GM12878 (cell line): ENCODE results near the gene AANAT. TPM values are rescaled to one million over a fixed set of nuclear protein-coding genes. Genes with fewer than 3 reads are reported as not detected.

Experiments used
- BACH1 ChIP-seq: fragments of 450-650 bp; IDR thresholded peaks from 2 replicates; pipeline ENCODE4 v1.6.1; 2017; ENCODE audit warnings: mild to moderate bottlenecking, borderline replicate concordance
- BMI1 ChIP-seq: fragments of 450-650 bp; IDR thresholded peaks from 2 replicates; pipeline ENCODE4 v1.6.1; 2016; ENCODE audit warnings: mild to moderate bottlenecking, moderate library complexity, borderline replicate concordance
- CBX5 ChIP-seq: sonication (generic); IDR thresholded peaks from 2 replicates; pipeline ENCODE4 v1.6.1; 2016; ENCODE audit warnings: low read depth, moderate library complexity, mild to moderate bottlenecking, inconsistent platforms
- CHD2 ChIP-seq: IDR thresholded peaks from 2 replicates; pipeline ENCODE4 v1.6.1; 2011; ENCODE audit warnings: low read depth, low read length, improper control_type of control experiment, borderline replicate concordance
- CHD4 ChIP-seq: fragments of 200-600 bp; sonication (generic); IDR thresholded peaks from 2 replicates; pipeline ENCODE4 v1.6.1; 2016; ENCODE audit warnings: mild to moderate bottlenecking
- CREM ChIP-seq: IDR thresholded peaks from 2 replicates; pipeline ENCODE4 v1.6.1; 2014; ENCODE audit warnings: antibody characterized with exemption, low read depth
- HDGF ChIP-seq: fragments of 450-650 bp; IDR thresholded peaks from 2 replicates; pipeline ENCODE4 v1.6.1; 2016; ENCODE audit warnings: antibody characterized with exemption
- KLF5 ChIP-seq: fragments of 450-650 bp; IDR thresholded peaks from 2 replicates; pipeline ENCODE4 v1.6.1; 2014; ENCODE audit warnings: mild to moderate bottlenecking; ENCODE audit not compliant: partially characterized antibody
- MEF2B ChIP-seq: fragments of 450-650 bp; IDR thresholded peaks from 2 replicates; pipeline ENCODE4 v1.6.1; 2018; ENCODE audit warnings: mild to moderate bottlenecking, moderate library complexity; ENCODE audit not compliant: partially characterized antibody, poor library complexity, severe bottlenecking
- NFIC ChIP-seq: IDR thresholded peaks from 2 replicates; pipeline ENCODE4 v1.6.1; 2012; ENCODE audit warnings: low read depth, mild to moderate bottlenecking, inconsistent platforms, low read length, moderate library complexity
- NFXL1 ChIP-seq: fragments of 450-650 bp; IDR thresholded peaks from 2 replicates; pipeline ENCODE4 v1.6.1; 2017; ENCODE audit warnings: antibody characterized with exemption, mild to moderate bottlenecking, borderline replicate concordance
- POLR2A ChIP-seq: IDR thresholded peaks from 2 replicates; pipeline ENCODE4 v1.6.1; 2011; ENCODE audit warnings: low read depth, mild to moderate bottlenecking, low read length
- POLR2AphosphoS5 ChIP-seq: IDR thresholded peaks from 2 replicates; pipeline ENCODE4 v1.6.1; 2011; ENCODE audit warnings: mild to moderate bottlenecking, low read length, inconsistent platforms
- RAD21 ChIP-seq: IDR thresholded peaks from 2 replicates; pipeline ENCODE4 v1.6.1; 2011; ENCODE audit warnings: mild to moderate bottlenecking, low read depth, low read length, moderate library complexity; ENCODE audit not compliant: insufficient read depth
- RB1 ChIP-seq: fragments of 450-650 bp; formaldehyde crosslinking; IDR thresholded peaks from 2 replicates; pipeline ENCODE4 v1.6.1; 2017; ENCODE audit warnings: mild to moderate bottlenecking, borderline replicate concordance
- RELB ChIP-seq: fragments of 450-650 bp; IDR thresholded peaks from 2 replicates; pipeline ENCODE4 v1.6.1; 2017; ENCODE audit warnings: low read depth, mild to moderate bottlenecking, moderate library complexity
- ZBTB40 ChIP-seq: fragments of 450-650 bp; IDR thresholded peaks from 2 replicates; pipeline ENCODE4 v1.6.1; 2016; ENCODE audit warnings: mild to moderate bottlenecking, moderate library complexity, borderline replicate concordance
- ZNF207 ChIP-seq: fragments of 450-650 bp; IDR thresholded peaks from 2 replicates; pipeline ENCODE4 v1.6.1; 2014; ENCODE audit warnings: antibody characterized with exemption, mild to moderate bottlenecking, borderline replicate concordance
- ZNF592 ChIP-seq: fragments of 450-650 bp; IDR thresholded peaks from 2 replicates; pipeline ENCODE4 v1.6.1; 2017; ENCODE audit warnings: mild to moderate bottlenecking, moderate library complexity
- polyA plus RNA-seq, 11 experiments: library from polyadenylated mRNA; depleted of rRNA in 4 of 11; unstranded in 6 of 11; stranded (reverse) in 5 of 11; fragments of >200 nt; fragmentation: Nextera tagmentation in 4 of 11; fragmentation: Illumina TruSeq in 1 of 11; extraction: Ambion mirVana in 4 of 11; extraction: Trizol in 1 of 11; gene quantifications; 1 replicate in 1 of 11; 2 replicates in 10 of 11; pipeline versions ENCODE4 v1.2.1 to v1.2.3, GENCODE V29; 2011 to 2016; ENCODE audit warnings: inconsistent platforms in 2 of 11, missing spikeins in 2 of 11, low read depth in 1 of 11
- total RNA-seq, 4 experiments: library from RNA; depleted of rRNA in 3 of 4; stranded (reverse); fragments of >200 nt in 3 of 4; fragmentation: Illumina TruSeq in 1 of 4; extraction: Trizol in 1 of 4; gene quantifications; 2 replicates each; pipeline versions ENCODE4 v1.2.1 to v1.2.3, GENCODE V29; 2013 to 2021

The AANAT gene
- total and polyA plus RNA-seq, 10 of the 15 experiments (the other 5 are each of a cell fraction or from before 2014, with no cell fraction given), result 0.23 TPM; not detected in 9

GRCh38 chr17:76452660-76453430, 14.6 kb upstream of the AANAT start, which contains the start of gene UBE2O (continued):
- no peak for TF ChIP-seq CBX5
- TF ChIP-seq RAD21, result no peak
- 0 out of 2 replicates have a peak, but pooled peaks have one; percentile 67 for TF ChIP-seq HDGF
- TF ChIP-seq POLR2A, result peak; percentile 80
- no peak for TF ChIP-seq RELB
- TF ChIP-seq CREM, result peak; percentile 80
- TF ChIP-seq BACH1, result peak; percentile 82
- 0 out of 2 replicates have a peak, but pooled peaks have one; percentile 65 for TF ChIP-seq NFXL1
- TF ChIP-seq ZBTB40, result peak; percentile 64
- TF ChIP-seq KLF5, result peak; percentile 72
- TF ChIP-seq MEF2B, result peak; percentile 75
- peak; percentile 80 for TF ChIP-seq ZNF207
- TF ChIP-seq RB1, result 0 out of 2 replicates have a peak, but pooled peaks have one; percentile 46
- TF ChIP-seq BMI1, result peak; percentile 95
- no peak for TF ChIP-seq CHD4
- no peak for TF ChIP-seq NFIC
- peak; percentile 38; the same call in 1 of the 2 replicates for TF ChIP-seq POLR2AphosphoS5
- peak; percentile 66; the same call in 1 of the 2 replicates for TF ChIP-seq CHD2
- TF ChIP-seq ZNF592, result peak; percentile 72
